GM12891 (cell line): ENCODE measurements around the gene PPP1R27.

Experiments
- DNase-seq: peaks from one replicate; pipeline ENCODE4 v3.0.0; 2011; ENCODE audit warnings: low spot score; ENCODE audit not compliant: insufficient read length
- FAIRE-seq: peaks from 2 replicates; lab custom pipeline; 2011; peaks lifted over from hg19 to GRCh38; lab: Jason Lieb, UNC
- PAX5 ChIP-seq: IDR thresholded peaks from 2 replicates; pipeline ENCODE4 v1.6.1; 2011; ENCODE audit warnings: low read length, moderate library complexity, mild to moderate bottlenecking; ENCODE audit not compliant: insufficient read depth, severe bottlenecking
- POLR2A ChIP-seq: IDR thresholded peaks from 2 replicates; pipeline ENCODE4 v1.6.1; 2011; ENCODE audit warnings: low read depth, low read length, control low read depth
- POLR2AphosphoS5 ChIP-seq: IDR thresholded peaks from 2 replicates; pipeline ENCODE4 v1.6.1; 2011; ENCODE audit warnings: low read depth, low read length, control low read depth
- POU2F2 ChIP-seq: IDR thresholded peaks from 2 replicates; pipeline ENCODE4 v1.6.1; 2011; ENCODE audit warnings: low read depth, mild to moderate bottlenecking, control low read depth, low read length, moderate library complexity
- SPI1 ChIP-seq: IDR thresholded peaks from 2 replicates; pipeline ENCODE4 v1.6.1; 2011; ENCODE audit warnings: low read depth, low read length, control low read depth
- TAF1 ChIP-seq: IDR thresholded peaks from 2 replicates; pipeline ENCODE4 v1.6.1; 2011; ENCODE audit warnings: low read depth, low read length, control low read depth

The PPP1R27 gene

DNA sequence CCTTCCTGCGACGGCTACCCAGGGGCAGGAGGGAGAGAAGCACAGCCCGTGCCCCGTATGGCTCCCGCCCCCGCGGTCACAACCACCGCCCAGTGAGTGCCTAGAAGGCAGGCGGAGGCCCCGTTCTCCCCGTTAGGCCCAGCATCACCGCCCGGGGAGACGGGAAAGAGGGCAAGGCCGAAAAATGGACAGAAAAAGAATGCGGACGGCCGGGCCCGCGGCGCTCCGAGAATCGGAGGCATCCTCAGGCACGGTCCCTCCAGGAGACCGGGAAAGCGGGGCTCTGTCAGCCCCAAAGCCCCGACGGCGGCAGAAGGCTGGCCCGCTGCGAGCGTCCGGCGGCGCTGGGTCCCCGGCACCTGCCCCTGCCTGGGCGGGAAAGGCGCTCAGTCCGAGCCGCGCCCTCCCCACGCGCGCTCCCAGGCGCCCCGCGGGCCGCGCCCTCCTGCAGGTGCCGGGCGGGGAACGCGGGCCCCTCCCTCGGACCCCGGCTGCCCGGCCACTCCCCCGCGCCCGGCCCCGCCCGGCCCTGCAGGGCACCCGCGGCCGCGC, 2.2 kb downstream of the PPP1R27 start:
- TF ChIP-seq POLR2AphosphoS5 (no peak), TAF1 (no peak), POLR2A (no peak), SPI1 (no peak), POU2F2 (no peak), PAX5 (no peak)
- FAIRE-seq (no peak), DNase-seq (no peak)

GRCh38 chr17:81831957-81832607, 2.8 kb downstream of the PPP1R27 start:
- DNase-seq (no peak), FAIRE-seq (no peak)
- TF ChIP-seq TAF1 (peak; percentile 38; the same call in 1 of the 2 replicates), POU2F2 (0 out of 2 replicates have a peak, but pooled peaks have one; percentile 27), POLR2A (no peak)

GRCh38 chr17:81831563-81831956, 3.3 kb downstream of the PPP1R27 start:
- FAIRE-seq (peak; percentile 89), DNase-seq (no peak)
- TF ChIP-seq POLR2AphosphoS5 (no peak), POU2F2 (no peak), PAX5 (no peak), SPI1 (no peak), POLR2A (no peak), TAF1 (no peak)

GRCh38 chr17:81829858-81830257, 5.0 kb downstream of the PPP1R27 start:
- no peak for TF ChIP-seq PAX5
- no peak for TF ChIP-seq POLR2AphosphoS5
- TF ChIP-seq TAF1: no peak
- TF ChIP-seq SPI1: no peak
- no peak for TF ChIP-seq POLR2A
- no peak for TF ChIP-seq POU2F2
- FAIRE-seq (no peak), DNase-seq (no peak)

DNA sequence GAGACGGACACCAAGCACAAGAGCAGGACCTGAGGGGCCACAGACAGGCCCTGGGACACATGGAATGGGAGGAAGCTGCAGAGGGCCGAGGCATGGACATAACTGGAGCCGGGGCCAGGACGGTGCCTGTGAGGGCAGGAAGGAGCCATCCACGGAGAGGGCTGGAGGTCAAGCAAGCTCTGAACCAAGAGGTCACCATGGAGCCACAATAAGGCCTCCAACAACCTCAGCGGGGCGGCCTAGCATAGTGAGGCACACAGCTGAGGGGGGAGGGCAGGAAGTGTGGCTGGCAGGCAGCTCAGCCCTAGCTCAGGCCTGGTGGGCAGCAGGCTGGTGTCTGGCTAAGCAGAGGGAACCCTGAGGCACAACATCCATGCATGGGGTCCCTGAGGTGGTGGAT, 6.2 kb downstream of the PPP1R27 start:
- no peak for TF ChIP-seq TAF1
- TF ChIP-seq PAX5: no peak
- DNase-seq (no peak), FAIRE-seq (no peak)

DNA sequence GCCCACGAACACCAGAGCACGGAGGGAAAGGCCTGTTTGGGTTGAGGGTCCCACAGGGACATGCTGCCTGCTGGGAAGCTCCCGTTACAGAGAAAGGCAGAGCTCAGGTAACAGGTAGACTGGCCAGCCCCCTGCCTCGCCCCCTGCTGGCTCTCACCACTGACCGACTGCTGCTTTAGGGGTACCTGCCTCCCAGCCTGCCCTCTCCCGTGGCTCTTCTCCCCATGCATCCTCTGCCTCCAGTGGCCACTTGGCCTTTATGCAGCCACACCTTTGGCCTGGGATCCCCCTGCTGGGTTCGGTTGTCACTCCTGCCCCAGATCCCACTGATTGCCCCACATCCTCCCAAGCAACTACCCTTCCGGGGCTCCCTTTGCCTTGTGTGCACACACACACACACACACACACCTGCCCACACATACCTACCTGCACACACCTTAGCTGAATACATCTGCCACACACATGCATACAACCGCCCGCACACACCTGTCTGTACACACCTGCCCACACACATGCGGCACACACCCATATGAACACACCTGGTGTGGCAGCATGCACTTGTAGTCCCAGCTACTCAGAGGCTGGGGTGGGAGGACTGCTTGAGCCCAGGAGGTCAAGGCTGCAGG, 8.9 kb downstream of the PPP1R27 start:
- DNase-seq (no peak), FAIRE-seq (peak; percentile 23)
- no peak for TF ChIP-seq SPI1
- no peak for TF ChIP-seq POLR2AphosphoS5
- TF ChIP-seq TAF1: no peak
- no peak for TF ChIP-seq POLR2A
- no peak for TF ChIP-seq POU2F2
- TF ChIP-seq PAX5: no peak

DNA sequence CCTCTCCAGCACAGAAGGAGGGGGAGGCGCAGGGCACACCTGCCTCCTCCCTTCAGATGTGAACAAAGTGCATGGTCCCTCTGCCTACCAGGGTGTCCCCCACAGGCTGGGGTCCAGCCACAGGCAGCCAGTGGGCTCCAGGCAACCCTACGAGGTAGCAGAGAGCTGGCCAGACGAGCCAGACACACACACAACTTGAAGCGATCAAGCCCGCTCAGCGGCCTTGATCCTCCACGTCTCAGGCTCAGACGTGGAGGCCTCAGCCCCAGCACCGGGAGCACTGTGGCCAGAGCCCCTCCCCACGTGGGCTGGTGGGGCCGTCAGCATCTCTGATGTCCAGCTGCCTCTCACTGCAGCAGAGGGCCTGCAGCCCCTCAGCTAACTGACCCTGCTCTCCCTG, 10.3 kb downstream of the PPP1R27 start:
- DNase-seq (no peak), FAIRE-seq (no peak)
- TF ChIP-seq PAX5: no peak
- no peak for TF ChIP-seq SPI1
- no peak for TF ChIP-seq TAF1
- no peak for TF ChIP-seq POU2F2
- no peak for TF ChIP-seq POLR2AphosphoS5

DNA sequence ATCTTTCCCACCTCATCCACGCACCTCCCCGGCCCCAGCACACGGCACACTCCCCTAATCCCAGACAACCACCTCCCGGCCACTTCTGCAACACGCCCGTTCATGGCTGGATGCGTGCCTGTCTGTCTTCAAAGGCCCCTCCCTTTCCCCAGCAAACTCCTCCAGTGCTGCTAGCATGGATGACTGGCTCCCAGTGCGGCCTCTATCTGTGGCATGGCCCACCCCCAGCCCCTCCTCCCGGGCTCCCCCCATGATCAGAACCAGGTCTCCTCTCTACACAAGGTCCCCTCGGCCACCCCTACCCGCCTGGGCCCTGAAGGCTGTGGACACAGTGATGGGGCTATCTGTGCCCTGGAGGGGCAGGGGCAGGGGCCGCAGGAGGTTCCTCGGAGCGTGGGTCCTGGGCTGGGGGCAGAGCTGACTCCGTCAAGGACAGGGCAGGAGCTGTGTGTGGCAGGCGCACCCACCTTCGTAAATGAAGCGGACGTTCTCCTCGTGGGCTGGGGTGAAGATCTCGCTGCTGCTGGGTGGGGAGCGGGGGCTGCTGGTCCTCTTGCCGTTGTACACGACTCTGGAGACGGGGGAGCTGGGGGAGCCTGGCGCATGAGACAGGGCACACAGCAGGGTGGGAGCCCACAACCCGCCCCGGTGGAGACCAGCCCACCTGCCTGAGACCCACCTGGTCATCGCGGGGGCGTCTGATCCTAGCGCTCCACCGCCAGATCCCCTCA, 10.9 kb downstream of the PPP1R27 start:
- no peak for FAIRE-seq
- TF ChIP-seq PAX5 (no peak), POU2F2 (no peak), SPI1 (no peak), POLR2AphosphoS5 (no peak), POLR2A (no peak), TAF1 (no peak)
- DNase-seq: no peak

DNA sequence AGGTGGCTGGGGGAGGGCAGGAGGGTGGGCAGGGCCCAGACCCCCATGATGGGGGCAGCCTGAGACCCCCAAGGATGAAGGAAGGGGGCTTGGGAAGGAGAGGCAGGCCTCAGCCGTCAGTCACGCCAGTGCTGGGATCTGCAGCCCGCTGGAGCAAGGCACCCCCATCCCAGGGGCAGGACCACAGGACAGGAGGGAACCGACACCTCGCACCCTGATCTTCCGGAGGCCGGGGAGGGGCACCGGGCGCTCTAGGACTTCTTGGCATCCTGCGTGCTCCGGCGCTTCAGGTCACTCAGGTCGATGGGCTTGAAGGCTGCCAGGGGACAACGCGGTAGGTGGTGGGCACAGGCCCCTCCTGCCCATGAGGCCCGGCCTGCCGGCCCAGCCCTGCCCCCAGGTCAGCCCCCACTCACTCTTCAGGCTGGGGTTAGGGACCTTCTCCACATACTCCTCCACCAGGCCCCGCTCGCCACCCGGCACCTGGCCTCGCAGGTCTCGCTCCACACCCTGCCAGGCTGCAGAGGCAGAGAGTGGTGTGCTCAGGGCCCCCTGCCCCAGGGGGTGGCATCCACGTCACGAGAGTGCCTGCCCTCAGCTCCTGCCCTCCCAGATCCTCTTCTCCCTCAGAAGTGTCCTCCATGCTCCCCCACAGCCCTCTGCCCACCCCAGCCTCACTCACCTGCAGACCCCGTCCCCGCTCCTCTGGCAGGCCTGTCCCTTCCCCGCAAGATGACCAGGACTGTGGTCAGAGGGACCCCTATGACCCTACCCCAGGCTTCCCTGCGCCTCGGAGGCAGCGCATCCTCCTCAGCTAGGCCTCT, 11.6 kb downstream of the PPP1R27 start:
- no peak for TF ChIP-seq TAF1
- TF ChIP-seq PAX5: no peak
- TF ChIP-seq SPI1: no peak
- no peak for TF ChIP-seq POU2F2
- DNase-seq: no peak
- no peak for FAIRE-seq

DNA sequence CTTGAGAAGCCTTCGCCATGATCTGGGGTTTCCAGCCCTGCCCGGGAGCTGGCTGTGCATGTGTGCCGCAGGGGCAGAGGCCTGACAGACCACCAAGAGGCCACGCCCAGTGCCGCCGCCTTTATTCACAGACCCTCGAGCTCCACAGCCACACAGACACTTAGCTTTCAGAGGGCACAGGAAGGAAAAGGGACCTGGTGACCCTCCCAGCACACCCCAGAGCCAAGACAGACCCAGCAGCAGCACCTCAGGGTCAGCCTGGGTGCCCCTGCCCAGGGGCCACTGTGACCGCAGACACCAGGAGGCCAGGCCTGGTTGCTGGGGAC, 12.6 kb downstream of the PPP1R27 start:
- DNase-seq (no peak), FAIRE-seq (no peak)
- TF ChIP-seq SPI1 (no peak), POLR2AphosphoS5 (no peak), PAX5 (no peak), POLR2A (no peak), TAF1 (no peak), POU2F2 (no peak)

GRCh38 chr17:81821603-81822311, 13.1 kb downstream of the PPP1R27 start:
- no peak for FAIRE-seq
- TF ChIP-seq POLR2A: no peak
- TF ChIP-seq POLR2AphosphoS5: no peak
- TF ChIP-seq POU2F2: no peak
- no peak for DNase-seq
